MV-4-11 (cell line): Measurements from ENCODE around the gene HS1BP3.

ENCODE experiments used
- DNase-seq: peaks from one replicate; lab custom pipeline; 2025; lab: John Stamatoyannopoulos, UW

HS1BP3 gene, protein sequence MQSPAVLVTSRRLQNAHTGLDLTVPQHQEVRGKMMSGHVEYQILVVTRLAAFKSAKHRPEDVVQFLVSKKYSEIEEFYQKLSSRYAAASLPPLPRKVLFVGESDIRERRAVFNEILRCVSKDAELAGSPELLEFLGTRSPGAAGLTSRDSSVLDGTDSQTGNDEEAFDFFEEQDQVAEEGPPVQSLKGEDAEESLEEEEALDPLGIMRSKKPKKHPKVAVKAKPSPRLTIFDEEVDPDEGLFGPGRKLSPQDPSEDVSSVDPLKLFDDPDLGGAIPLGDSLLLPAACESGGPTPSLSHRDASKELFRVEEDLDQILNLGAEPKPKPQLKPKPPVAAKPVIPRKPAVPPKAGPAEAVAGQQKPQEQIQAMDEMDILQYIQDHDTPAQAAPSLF

GRCh38 chr2:20650877-20651730 lies at the start of gene HS1BP3:
TSS of gene HS1BP3 (minus strand) at chr2:20651098. CDS start at chr2:20651063, 35 bp downstream.
- DNase-seq = peak; percentile 70

- peak; percentile 64 for DNase-seq
Measured at GRCh38 chr2:20698916-20699613, 48.2 kb upstream of the HS1BP3 start.

DNA sequence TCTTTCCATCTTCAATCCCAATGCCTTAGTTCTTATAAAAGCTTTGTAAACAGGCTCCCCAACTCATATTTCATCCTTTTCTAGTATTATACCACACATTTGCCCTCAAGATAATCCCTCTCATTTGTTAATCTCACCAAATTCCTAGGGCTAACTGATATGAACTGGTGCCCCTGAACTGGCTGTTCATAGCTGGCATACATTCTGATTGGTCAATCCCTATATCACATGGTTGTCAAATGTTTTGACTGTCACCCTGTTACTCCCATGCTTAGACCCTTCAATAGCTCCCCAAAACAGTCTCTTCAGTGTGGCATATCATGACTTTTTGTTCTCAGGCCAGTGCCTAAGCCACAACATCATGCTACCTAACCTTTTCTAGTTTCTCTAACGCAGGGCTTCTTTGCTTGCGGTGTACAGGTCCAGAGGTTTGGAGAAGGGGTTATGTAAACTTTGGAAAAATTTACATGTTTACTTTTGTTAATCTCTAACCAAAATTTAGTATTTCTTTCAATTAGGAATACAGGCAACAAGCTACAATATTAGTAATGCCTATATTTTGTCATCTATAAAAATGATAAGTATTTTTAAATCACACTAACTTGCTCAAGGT lies 46.5 kb upstream of the HS1BP3 start:
- no peak for DNase-seq

- no peak for DNase-seq
Measured at GRCh38 chr2:20696366-20696765, 45.5 kb upstream of the HS1BP3 start.

DNA sequence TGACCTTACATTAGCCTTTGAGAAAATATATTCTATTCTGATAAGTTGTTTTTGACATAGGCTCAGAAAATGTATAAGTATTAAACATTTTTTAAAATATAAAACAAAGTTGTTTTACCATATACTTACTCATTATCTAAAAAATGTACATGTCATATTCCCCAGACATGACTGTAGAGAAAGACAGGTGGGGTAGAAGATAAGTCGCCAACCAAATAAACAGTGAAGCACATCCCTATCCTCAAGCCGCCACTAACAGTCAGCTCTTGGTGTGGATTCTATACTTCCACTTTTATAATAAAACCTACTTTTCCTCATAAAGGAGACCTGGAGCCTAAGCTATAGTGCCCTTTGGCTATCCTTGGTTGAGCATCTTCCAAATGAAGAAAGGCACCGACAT lies 42.4 kb upstream of the HS1BP3 start:
- no peak for DNase-seq

GRCh38 chr2:20692081-20692480 lies 41.2 kb upstream of the HS1BP3 start:
- DNase-seq = no peak

- DNase-seq = no peak
Measured at GRCh38 chr2:20691076-20691734, 40.3 kb upstream of the HS1BP3 start.

DNA sequence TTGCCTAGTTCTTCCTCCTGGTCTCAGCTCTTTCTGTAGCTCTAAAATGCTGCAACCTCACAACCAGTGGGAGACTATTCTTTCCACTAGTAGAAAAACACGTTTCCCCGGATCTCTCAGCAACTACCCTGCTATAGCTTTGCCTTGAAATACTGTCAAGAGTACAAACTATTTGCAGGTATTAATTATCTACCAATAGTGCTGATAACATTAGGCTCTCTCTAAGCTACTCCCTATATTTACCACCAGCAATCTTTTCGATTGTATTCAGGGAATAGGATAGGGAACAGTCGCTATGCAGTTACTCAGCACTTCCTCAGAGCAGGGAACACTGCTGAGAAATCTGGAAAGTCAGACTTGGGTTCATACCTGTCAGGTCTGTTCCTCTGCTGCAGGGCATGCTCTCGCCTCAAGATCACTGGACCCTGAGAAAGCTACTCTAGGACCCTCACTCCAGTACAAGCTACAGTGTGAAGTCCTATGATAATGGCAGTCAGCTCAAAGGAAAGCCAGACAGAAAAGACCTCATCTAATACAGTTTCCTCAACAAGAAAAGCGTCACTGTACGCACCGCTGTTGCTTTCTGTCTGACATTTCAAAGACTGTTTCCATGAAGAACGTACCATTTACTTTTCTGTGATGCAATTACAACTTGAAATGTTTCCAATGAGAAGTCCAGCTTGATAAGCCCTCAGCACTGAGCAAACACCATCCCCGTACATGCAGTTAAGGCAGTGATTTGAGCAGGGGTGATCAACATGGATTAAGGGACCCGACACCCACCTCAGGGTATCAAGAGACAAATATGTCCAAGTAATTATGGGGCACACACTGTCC lies 38.7 kb upstream of the HS1BP3 start:
- no peak for DNase-seq

DNA sequence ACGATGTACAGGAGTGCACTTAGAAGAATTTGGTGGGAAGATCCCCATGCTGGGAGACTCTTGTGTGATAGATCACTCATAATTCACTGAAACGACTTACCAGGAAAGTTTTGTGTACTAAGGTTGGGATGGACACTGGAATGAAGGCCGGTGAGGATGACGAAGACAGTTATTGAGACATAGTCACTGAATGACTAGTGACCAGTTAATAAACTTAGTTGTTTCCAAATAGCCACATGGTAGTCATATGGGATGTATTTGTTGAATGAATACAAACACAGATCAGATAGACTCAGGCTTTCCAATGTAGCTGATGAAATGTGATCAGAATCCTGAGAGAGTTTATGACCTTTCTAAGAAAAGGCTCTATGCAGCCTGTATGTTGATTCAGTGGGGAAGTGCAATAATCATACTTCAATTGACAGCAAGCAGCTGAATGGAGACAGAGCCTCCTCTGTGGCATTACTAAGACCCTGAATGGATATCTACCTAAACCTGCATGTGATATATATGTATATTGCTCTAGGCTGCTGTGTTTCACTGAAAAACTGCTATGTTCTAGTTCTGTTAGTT lies 36.4 kb upstream of the HS1BP3 start:
- no peak for DNase-seq

- no peak for DNase-seq
Measured at GRCh38 chr2:20684581-20685063, 33.7 kb upstream of the HS1BP3 start.

DNA sequence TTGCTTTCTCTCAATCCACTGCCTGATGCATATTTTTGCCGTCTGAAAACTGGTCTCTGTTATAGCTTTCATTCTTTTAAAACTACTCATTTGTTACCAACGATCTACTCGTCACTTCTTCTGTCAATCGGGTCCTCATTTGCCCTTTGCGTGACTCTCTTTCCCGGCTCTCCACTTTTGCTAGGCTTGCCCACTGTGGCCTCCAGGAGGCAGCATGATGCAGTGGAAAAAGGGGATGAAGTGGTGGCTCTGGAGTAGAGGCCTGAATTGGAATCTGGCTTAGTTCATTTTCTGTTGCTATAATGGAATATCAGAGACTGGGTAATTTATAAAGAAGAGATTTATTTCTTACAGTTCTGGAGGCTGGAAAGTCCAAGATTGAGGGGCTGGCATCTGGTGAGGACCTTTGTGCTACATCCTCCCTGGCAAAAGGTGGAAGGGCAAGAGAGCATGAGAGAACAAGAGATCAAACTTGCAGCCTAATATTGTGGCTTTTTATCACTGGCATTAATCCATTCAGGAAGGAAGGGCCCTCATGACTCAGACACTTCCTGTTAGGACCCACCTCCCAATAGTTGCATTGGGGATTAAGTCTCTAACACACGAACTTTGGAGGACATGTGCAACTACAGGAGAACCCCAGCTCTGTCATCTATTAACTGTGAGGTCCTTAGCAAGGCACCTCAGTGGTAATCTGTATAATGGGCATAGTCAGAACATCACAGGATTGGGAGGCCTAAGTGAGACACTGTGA lies 31.4 kb upstream of the HS1BP3 start:
- DNase-seq = no peak

- DNase-seq = no peak
Measured at GRCh38 chr2:20680744-20681375, 30.0 kb upstream of the HS1BP3 start.

DNA sequence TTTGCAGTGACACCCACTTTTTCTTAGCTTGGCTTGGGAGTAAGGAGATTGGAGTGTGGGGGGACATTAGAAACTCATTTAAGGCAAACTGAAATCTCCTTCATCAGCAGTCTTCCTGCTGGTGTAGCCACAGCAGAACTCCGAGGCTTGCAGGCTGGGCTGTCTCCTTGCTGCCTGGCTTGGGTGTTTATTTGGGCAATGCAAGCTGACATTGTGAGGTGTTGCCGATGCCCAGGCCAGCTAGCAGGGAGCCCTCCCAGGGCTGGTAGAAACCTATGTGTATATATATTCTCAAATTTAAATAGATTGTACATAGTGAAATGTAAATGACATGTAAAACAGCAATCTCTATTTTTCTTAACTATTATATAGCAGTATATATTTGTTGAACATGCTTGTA lies 27.9 kb upstream of the HS1BP3 start:
- no peak for DNase-seq

DNA sequence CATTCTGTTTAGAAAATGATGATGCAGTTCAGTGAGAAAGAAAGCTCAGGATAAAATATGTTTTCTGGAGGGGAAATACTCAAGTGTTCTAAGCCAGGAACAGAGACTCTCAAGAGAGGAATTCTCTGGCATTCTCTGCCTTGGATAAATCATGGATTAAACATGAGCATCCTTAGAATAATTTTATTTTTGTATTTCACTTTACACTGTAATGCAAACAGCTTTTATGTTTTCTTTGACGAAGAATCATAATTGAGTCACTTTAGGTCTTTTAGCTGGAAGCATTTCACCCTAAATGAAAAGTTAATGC lies 27.1 kb upstream of the HS1BP3 start:
- no peak for DNase-seq

DNA sequence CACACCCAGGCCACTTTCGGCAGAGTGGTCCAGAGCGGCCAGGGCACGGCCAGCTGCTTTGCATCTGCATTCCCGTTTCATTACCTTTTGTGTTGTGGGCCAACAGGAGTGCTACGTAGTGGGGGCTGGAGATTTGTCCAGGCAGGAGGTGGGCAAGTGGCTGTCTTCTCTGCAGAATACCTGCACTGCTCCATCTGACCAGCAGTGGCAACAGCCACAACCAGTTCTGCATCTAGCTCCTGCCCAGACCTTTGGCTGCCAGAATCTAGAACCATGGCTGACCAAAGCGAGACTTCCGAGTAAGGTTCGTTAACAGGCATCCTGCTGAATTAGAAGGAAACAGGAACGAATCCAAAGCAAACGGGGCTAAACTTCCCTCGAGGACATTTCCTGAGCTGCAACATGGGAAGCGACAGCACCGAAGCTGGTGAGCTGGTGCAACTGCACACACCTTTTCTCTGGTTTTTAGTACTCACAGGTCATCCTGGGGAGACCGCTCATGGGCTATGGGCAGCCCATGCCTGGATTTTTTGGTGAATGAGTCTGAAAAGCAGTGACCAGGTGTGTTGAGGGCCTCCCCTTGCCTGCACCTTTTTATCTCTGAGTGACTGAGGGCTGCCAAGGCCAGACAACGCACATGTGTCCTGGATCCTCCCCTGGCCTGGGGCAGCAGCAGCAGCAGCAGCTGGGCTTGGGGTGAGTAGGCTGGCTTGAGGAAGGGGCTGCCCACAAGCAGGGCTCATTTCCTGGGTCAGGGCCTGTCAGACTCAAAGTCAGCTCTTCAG lies 26.6 kb upstream of the HS1BP3 start:
- DNase-seq = no peak

- no peak for DNase-seq
Measured at GRCh38 chr2:20676353-20677215, 25.7 kb upstream of the HS1BP3 start.

GRCh38 chr2:20675701-20676352 lies 24.9 kb upstream of the HS1BP3 start:
- DNase-seq = peak; percentile 6
